NCI-H1048 (cell line): Measurements from ENCODE around the gene CNTN6.
A peak's percentile ranks its signal among the peaks of the same experiment; 100 is the strongest.

Experiments used
- DNase-seq: peaks from one replicate; lab custom pipeline; 2025; lab: John Stamatoyannopoulos, UW

The CNTN6 gene

GRCh38 chr3:1092771-1093170, at the start of gene CNTN6:
Gene CNTN6 (plus strand): TSS chr3:1093024. CDS start chr3:1148009, 54,985 bp downstream.
- no peak for DNase-seq

GRCh38 chr3:1048558-1048957, 44.3 kb upstream of the CNTN6 start:
- no peak for DNase-seq

- no peak for DNase-seq
Measured at GRCh38 chr3:1055870-1056269, 37.0 kb upstream of the CNTN6 start.

- DNase-seq, result no peak
Measured at GRCh38 chr3:1056744-1057143, 36.1 kb upstream of the CNTN6 start.

GRCh38 chr3:1057436-1057835, 35.4 kb upstream of the CNTN6 start:
- no peak for DNase-seq

GRCh38 chr3:1068985-1069384, 23.8 kb upstream of the CNTN6 start:
- no peak for DNase-seq

- DNase-seq, result no peak
Measured at GRCh38 chr3:1072041-1072440, 20.8 kb upstream of the CNTN6 start.

GRCh38 chr3:1079662-1080061, 13.2 kb upstream of the CNTN6 start:
- no peak for DNase-seq

- DNase-seq, result peak; percentile 3
Measured at GRCh38 chr3:1082108-1082507, 10.7 kb upstream of the CNTN6 start.

- no peak for DNase-seq
Measured at GRCh38 chr3:1087066-1087560, 5.7 kb upstream of the CNTN6 start.

GRCh38 chr3:1088503-1088902, 4.3 kb upstream of the CNTN6 start:
- DNase-seq, result no peak

- DNase-seq, result no peak
Measured at GRCh38 chr3:1091286-1091685, 1.5 kb upstream of the CNTN6 start.

- DNase-seq, result no peak
Measured at GRCh38 chr3:1092061-1092460, 763 bp upstream of the CNTN6 start.

- no peak for DNase-seq
Measured at GRCh38 chr3:1093217-1093616, 393 bp downstream of the CNTN6 start.

- DNase-seq, result no peak
Measured at GRCh38 chr3:1103525-1103924, 10.7 kb downstream of the CNTN6 start.

- no peak for DNase-seq
Measured at GRCh38 chr3:1117843-1118473, 25.1 kb downstream of the CNTN6 start.

- DNase-seq, result no peak
Measured at GRCh38 chr3:1131166-1131565, 38.3 kb downstream of the CNTN6 start.

GRCh38 chr3:1135194-1135593, 42.4 kb downstream of the CNTN6 start:
- DNase-seq, result no peak

GRCh38 chr3:1138036-1138435, 45.2 kb downstream of the CNTN6 start:
- DNase-seq, result no peak

- no peak for DNase-seq
Measured at GRCh38 chr3:1139071-1139470, 46.2 kb downstream of the CNTN6 start.

- DNase-seq, result no peak
Measured at GRCh38 chr3:1147326-1147725, 54.5 kb downstream of the CNTN6 start.

- DNase-seq, result no peak
Measured at GRCh38 chr3:1147819-1148218, 55.0 kb downstream of the CNTN6 start.

GRCh38 chr3:1164101-1164500, 71.3 kb downstream of the CNTN6 start:
- DNase-seq, result no peak

GRCh38 chr3:1171320-1171719, 78.5 kb downstream of the CNTN6 start:
- DNase-seq, result no peak
